ENCODE data around the gene SSX4B.
"Not testable (repeated sequence)": the region's sequence is repeated elsewhere in the genome, so short reads cannot be mapped to it uniquely, and the experiment has no call there.

SSX4B gene

DNA sequence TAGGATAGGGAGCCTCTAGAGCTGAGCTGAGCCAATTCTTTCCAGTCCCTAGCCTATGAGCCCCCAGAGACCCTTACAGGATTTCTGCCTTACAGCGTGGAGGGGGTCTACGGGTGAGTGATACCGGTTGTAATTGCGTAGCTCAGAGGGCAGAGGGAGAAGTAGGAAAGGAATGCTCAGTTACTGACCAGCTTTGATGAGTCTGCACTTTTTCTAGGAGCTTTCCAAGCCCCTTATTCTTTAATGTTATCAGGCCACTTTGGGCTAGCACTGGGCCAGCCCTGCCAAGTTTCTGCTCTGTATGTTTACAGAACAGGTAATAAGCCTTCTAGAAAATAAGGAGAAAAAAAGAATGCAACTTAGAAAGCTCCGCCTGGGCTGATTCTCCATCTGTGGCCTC lies 17.8 kb upstream of the SSX4B start:
- H3K27me3 ChIP-seq (ENCODE audit: control insufficient read depth in 1 of 2, insufficient read depth in 2 of 2, low read length in 2 of 2); H3K27ac ChIP-seq (ENCODE audit: low read length); H3K9me3 ChIP-seq (ENCODE audit: control insufficient read depth in 2 of 2, low read length in 2 of 2); H3K9ac ChIP-seq (ENCODE audit: low read length in 2 of 2); H3K4me3 ChIP-seq (ENCODE audit: low read length in 2 of 2); H3K4me1 ChIP-seq (ENCODE audit: control insufficient read depth, insufficient read depth, low read length); H3K36me3 ChIP-seq (ENCODE audit: control insufficient read depth in 2 of 2, insufficient read depth in 2 of 2, low read length in 2 of 2): not testable (repeated sequence)

DNA sequence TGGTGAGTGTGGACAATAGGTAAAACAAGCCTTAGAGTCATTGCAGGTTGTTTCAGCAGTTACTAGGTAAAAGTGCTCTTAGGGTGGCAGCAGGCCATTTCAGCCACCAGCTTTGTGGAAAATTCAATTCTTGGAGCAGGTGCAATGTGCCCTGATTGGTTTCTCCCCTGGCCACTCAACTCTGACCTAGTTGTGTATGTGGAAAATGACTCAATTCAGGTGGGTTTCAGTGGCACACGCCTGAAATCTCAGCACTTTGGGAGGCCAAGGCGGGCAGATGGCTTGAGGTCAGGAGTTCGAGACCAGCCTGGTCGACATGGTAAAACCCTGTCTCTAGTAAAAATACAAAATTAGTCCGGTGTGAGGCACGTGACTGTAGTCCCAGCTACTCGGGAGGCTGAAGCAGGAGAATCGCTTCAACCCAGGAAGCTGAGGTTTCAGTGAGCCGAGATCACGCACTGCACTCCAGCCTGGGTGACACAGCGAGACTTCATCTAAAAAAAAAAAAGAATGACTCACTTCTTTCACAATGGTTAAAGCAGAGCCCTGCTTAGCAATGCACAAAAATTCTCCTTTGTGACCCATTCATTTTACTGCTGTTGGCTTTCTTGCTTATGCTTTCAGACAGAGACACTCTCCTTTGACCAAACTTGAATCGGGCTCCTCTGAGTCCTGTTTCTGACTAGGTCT lies 15.4 kb upstream of the SSX4B start:
- H3K36me3 ChIP-seq (ENCODE audit: control insufficient read depth in 2 of 2, insufficient read depth in 2 of 2, low read length in 2 of 2); H3K27ac ChIP-seq (ENCODE audit: low read length); H3K9ac ChIP-seq (ENCODE audit: low read length in 2 of 2); H3K4me3 ChIP-seq (ENCODE audit: low read length in 2 of 2); H3K27me3 ChIP-seq (ENCODE audit: control insufficient read depth in 1 of 2, insufficient read depth in 2 of 2, low read length in 2 of 2); H3K4me1 ChIP-seq (ENCODE audit: control insufficient read depth, insufficient read depth, low read length); H3K9me3 ChIP-seq (ENCODE audit: control insufficient read depth in 2 of 2, low read length in 2 of 2): not testable (repeated sequence)

GRCh38 chrX:48397825-48398224 lies 13.9 kb downstream of the SSX4B start:
- H3K36me3 ChIP-seq (ENCODE audit: control insufficient read depth in 2 of 2, insufficient read depth in 2 of 2, low read length in 2 of 2); H3K9ac ChIP-seq (ENCODE audit: low read length in 2 of 2); H3K27ac ChIP-seq (ENCODE audit: low read length); H3K4me1 ChIP-seq (ENCODE audit: control insufficient read depth, insufficient read depth, low read length); H3K9me3 ChIP-seq (ENCODE audit: control insufficient read depth in 2 of 2, low read length in 2 of 2); H3K27me3 ChIP-seq (ENCODE audit: control insufficient read depth in 1 of 2, insufficient read depth in 2 of 2, low read length in 2 of 2); H3K4me3 ChIP-seq (ENCODE audit: low read length in 2 of 2): not testable (repeated sequence)

GRCh38 chrX:48396931-48397330 lies 14.8 kb downstream of the SSX4B start:
- H3K9ac ChIP-seq (ENCODE audit: low read length in 2 of 2); H3K27ac ChIP-seq (ENCODE audit: low read length); H3K4me1 ChIP-seq (ENCODE audit: control insufficient read depth, insufficient read depth, low read length); H3K27me3 ChIP-seq (ENCODE audit: control insufficient read depth in 1 of 2, insufficient read depth in 2 of 2, low read length in 2 of 2); H3K36me3 ChIP-seq (ENCODE audit: control insufficient read depth in 2 of 2, insufficient read depth in 2 of 2, low read length in 2 of 2); H3K9me3 ChIP-seq (ENCODE audit: control insufficient read depth in 2 of 2, low read length in 2 of 2); H3K4me3 ChIP-seq (ENCODE audit: low read length in 2 of 2): not testable (repeated sequence)

GRCh38 chrX:48383239-48383638 lies 28.5 kb downstream of the SSX4B start, which contains the start of gene SSX4:
TSS of gene SSX4 (plus strand) at chrX:48383539. CDS start at chrX:48384054, 515 bp downstream.
- not testable (repeated sequence) for H3K9me3 ChIP-seq (ENCODE audit: control insufficient read depth in 2 of 2, low read length in 2 of 2); H3K4me3 ChIP-seq (ENCODE audit: low read length in 2 of 2); H3K9ac ChIP-seq (ENCODE audit: low read length in 2 of 2); H3K27ac ChIP-seq (ENCODE audit: low read length); H3K27me3 ChIP-seq (ENCODE audit: control insufficient read depth in 1 of 2, insufficient read depth in 2 of 2, low read length in 2 of 2); H3K4me1 ChIP-seq (ENCODE audit: control insufficient read depth, insufficient read depth, low read length); H3K36me3 ChIP-seq (ENCODE audit: control insufficient read depth in 2 of 2, insufficient read depth in 2 of 2, low read length in 2 of 2)

GRCh38 chrX:48370408-48370807 lies 41.4 kb downstream of the SSX4B start:
- not testable (repeated sequence) for H3K4me1 ChIP-seq (ENCODE audit: control insufficient read depth, insufficient read depth, low read length); H3K27ac ChIP-seq (ENCODE audit: low read length); H3K27me3 ChIP-seq (ENCODE audit: control insufficient read depth in 1 of 2, insufficient read depth in 2 of 2, low read length in 2 of 2); H3K9ac ChIP-seq (ENCODE audit: low read length in 2 of 2); H3K9me3 ChIP-seq (ENCODE audit: control insufficient read depth in 2 of 2, low read length in 2 of 2); H3K4me3 ChIP-seq (ENCODE audit: low read length in 2 of 2); H3K36me3 ChIP-seq (ENCODE audit: control insufficient read depth in 2 of 2, insufficient read depth in 2 of 2, low read length in 2 of 2)

DNA sequence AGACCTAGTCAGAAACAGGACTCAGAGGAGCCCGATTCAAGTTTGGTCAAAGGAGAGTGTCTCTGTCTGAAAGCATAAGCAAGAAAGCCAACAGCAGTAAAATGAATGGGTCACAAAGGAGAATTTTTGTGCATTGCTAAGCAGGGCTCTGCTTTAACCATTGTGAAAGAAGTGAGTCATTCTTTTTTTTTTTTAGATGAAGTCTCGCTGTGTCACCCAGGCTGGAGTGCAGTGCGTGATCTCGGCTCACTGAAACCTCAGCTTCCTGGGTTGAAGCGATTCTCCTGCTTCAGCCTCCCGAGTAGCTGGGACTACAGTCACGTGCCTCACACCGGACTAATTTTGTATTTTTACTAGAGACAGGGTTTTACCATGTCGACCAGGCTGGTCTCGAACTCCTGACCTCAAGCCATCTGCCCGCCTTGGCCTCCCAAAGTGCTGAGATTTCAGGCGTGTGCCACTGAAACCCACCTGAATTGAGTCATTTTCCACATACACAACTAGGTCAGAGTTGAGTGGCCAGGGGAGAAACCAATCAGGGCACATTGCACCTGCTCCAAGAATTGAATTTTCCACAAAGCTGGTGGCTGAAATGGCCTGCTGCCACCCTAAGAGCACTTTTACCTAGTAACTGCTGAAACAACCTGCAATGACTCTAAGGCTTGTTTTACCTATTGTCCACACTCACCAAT lies 43.9 kb downstream of the SSX4B start:
- not testable (repeated sequence) for H3K4me3 ChIP-seq (ENCODE audit: low read length in 2 of 2); H3K27me3 ChIP-seq (ENCODE audit: control insufficient read depth in 1 of 2, insufficient read depth in 2 of 2, low read length in 2 of 2); H3K9me3 ChIP-seq (ENCODE audit: control insufficient read depth in 2 of 2, low read length in 2 of 2); H3K27ac ChIP-seq (ENCODE audit: low read length); H3K36me3 ChIP-seq (ENCODE audit: control insufficient read depth in 2 of 2, insufficient read depth in 2 of 2, low read length in 2 of 2); H3K9ac ChIP-seq (ENCODE audit: low read length in 2 of 2); H3K4me1 ChIP-seq (ENCODE audit: control insufficient read depth, insufficient read depth, low read length)

DNA sequence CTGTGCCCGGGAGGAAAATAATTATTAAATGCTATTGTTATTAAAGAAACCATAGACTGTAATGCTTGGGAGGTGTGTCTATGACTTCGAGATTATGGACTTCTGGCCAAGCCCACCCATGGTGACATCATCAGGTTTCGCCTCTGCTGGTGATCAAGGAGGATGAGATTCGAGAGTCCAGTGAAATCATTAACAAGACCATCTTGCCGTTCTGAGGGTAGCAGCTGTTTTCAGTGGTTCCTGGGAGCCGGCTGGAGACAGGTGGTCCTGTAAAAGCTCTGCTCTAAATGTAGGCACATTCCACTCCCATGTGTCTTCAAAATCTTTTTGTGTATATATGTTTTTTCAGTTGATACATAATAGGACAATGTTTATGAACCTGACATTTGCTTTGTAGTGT lies 52.5 kb downstream of the SSX4B start:
- not testable (repeated sequence) for H3K4me1 ChIP-seq (ENCODE audit: control insufficient read depth, insufficient read depth, low read length); H3K27ac ChIP-seq (ENCODE audit: low read length); H3K9me3 ChIP-seq (ENCODE audit: control insufficient read depth in 2 of 2, low read length in 2 of 2); H3K4me3 ChIP-seq (ENCODE audit: low read length in 2 of 2); H3K27me3 ChIP-seq (ENCODE audit: control insufficient read depth in 1 of 2, insufficient read depth in 2 of 2, low read length in 2 of 2); H3K9ac ChIP-seq (ENCODE audit: low read length in 2 of 2); H3K36me3 ChIP-seq (ENCODE audit: control insufficient read depth in 2 of 2, insufficient read depth in 2 of 2, low read length in 2 of 2)

GRCh38 chrX:48357681-48358080 lies 54.1 kb downstream of the SSX4B start:
- H3K27ac ChIP-seq (ENCODE audit: low read length), result no peak overlapping the region
- H3K9ac ChIP-seq (ENCODE audit: low read length in 2 of 2), result no peak overlapping the region
- H3K4me3 ChIP-seq (ENCODE audit: low read length in 2 of 2), result no peak overlapping the region
- no peaks in the 10 kb centered on the region for H3K36me3 ChIP-seq (ENCODE audit: control insufficient read depth in 2 of 2, insufficient read depth in 2 of 2, low read length in 2 of 2)
- H3K4me1 ChIP-seq (ENCODE audit: control insufficient read depth, insufficient read depth, low read length), result no peaks in the 10 kb centered on the region
- peaks cover 0 to 4% of the 10 kb centered on the region in 2 donors for H3K27me3 ChIP-seq (ENCODE audit: control insufficient read depth in 1 of 2, insufficient read depth in 2 of 2, low read length in 2 of 2)
- H3K9me3 ChIP-seq (ENCODE audit: control insufficient read depth in 2 of 2, low read length in 2 of 2), result no peaks in the 10 kb centered on the region

DNA sequence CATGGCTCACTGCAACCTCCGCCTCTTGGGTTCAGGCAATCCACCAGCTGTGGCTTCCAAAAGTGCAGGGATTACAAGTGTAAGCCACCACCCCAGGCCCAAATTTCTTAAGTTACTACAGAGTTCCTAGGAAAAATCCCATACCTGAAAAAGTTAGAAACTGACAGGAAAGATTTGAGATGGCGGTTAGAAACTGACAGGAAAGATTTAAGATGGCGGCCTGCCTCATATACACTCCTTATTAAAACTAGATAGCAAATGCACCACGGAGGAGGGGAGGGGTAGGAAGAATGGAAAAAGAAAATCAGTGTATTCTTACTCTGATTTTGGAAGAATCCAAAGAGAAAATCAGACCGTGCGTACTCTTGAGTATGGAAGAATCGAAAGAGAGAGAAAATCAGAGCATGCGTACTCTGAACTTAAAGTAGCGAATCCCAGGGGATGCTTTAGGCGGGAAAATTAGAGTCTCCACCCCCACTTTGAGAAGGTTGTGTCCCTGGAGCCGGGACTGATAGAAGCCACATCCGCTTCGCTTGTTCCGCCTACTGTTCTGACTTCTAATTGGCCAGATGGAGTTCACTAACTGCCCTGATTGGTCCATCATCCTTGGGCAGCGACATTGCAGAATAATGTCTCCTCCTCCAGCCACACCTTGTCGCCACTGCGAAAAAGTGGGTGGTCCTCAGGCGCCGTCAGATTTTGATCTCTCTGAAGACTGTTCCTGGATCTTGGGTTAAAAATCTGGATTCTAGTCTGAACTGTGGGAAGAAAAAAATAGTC lies 55.3 kb downstream of the SSX4B start, which contains the start of gene SSX3:
Gene SSX3 (minus strand): TSS at position 389 of the 780 bp plus-strand sequence. CDS start 1,454 bp downstream, outside the sequence.
- H3K4me3 ChIP-seq (ENCODE audit: low read length in 2 of 2); H3K9ac ChIP-seq (ENCODE audit: low read length in 2 of 2); H3K36me3 ChIP-seq (ENCODE audit: control insufficient read depth in 2 of 2, insufficient read depth in 2 of 2, low read length in 2 of 2); H3K27me3 ChIP-seq (ENCODE audit: control insufficient read depth in 1 of 2, insufficient read depth in 2 of 2, low read length in 2 of 2); H3K4me1 ChIP-seq (ENCODE audit: control insufficient read depth, insufficient read depth, low read length); H3K27ac ChIP-seq (ENCODE audit: low read length); H3K9me3 ChIP-seq (ENCODE audit: control insufficient read depth in 2 of 2, low read length in 2 of 2): not testable (repeated sequence)
